GM12878 (cell line): ENCODE data around the gene TBC1D5. TPM values are rescaled to one million over a fixed set of nuclear protein-coding genes. Genes with fewer than 3 reads are reported as not detected.

Experiments used
- ATAC-seq: fragments of 200-7000 bp; cut with Tn5 transposase; 3 replicates; pipeline ENCODE4 v1.9.1; 2020; ENCODE audit warnings: mild to moderate bottlenecking, moderate library complexity
- BruUV-seq: library from RNA; stranded (reverse); fragments of 400-500 nt; replicated peaks from 2 replicates; lab custom pipeline; 2021; lab: Mats Ljungman, UMichigan
- CTCF ChIA-PET: fragments of 300-600 bp; sonication (Branson Sonifier 250); formaldehyde crosslinking; extraction: SDS; loops from one replicate; lab custom pipeline; 2021; ENCODE audit warnings: inconsistent platforms; lab: Yijun Ruan, JAX
- POLR2A ChIA-PET: fragments of 350-600 bp; formaldehyde crosslinking; extraction: SDS; loops from one replicate; lab custom pipeline; 2021; ENCODE audit warnings: inconsistent platforms; lab: Charles Lee
- RAD21 ChIA-PET: fragments of 300-600 bp; sonication (Branson Sonifier 250); formaldehyde crosslinking; loops from one replicate; lab custom pipeline; 2023; ENCODE audit warnings: antibody characterized with exemption; ENCODE audit not compliant: unreplicated experiment; lab: Charles Lee
- SMC1A ChIA-PET: fragments of 300-600 bp; sonication (Branson Sonifier 250); formaldehyde crosslinking; loops from one replicate; lab custom pipeline; 2023; ENCODE audit not compliant: unreplicated experiment, uncharacterized antibody; lab: Charles Lee
- DNase-seq: peaks from one replicate; pipeline ENCODE4 v3.0.0-alpha.2; 2011; ENCODE audit warnings: low read depth, low spot score
- FAIRE-seq: peaks from 3 replicates; lab custom pipeline; 2011; peaks lifted over from hg19 to GRCh38; lab: Jason Lieb, UNC
- H2AFZ ChIP-seq: 2 replicates; pipeline ENCODE4 v1.6.0; 2011; ENCODE audit warnings: low read depth, low read length, control low read depth; ENCODE audit not compliant: control insufficient read depth
- H3K27ac ChIP-seq: 2 replicates; pipeline ENCODE4 v1.5.1; 2011; ENCODE audit warnings: control low read depth; ENCODE audit not compliant: control insufficient read depth, insufficient read depth
- H3K27me3 ChIP-seq, 2 experiments: replicated peaks in 1 of 2; 2 replicates each; pipeline versions ENCODE4 v1.6.0 to v1.6.1; 2011; ENCODE audit warnings: low read length in 1 of 2; ENCODE audit not compliant: control insufficient read depth in 2 of 2, insufficient read depth in 2 of 2
- H3K36me3 ChIP-seq, 2 experiments: 2 replicates each; pipeline ENCODE4 v1.5.1; 2011; ENCODE audit warnings: low read length in 1 of 2; ENCODE audit not compliant: control insufficient read depth in 2 of 2, insufficient read depth in 2 of 2
- H3K4me1 ChIP-seq: 2 replicates; pipeline ENCODE4 v1.6.1; 2011; ENCODE audit warnings: mild to moderate bottlenecking, low read length, moderate library complexity, mixed read lengths; ENCODE audit not compliant: control insufficient read depth, insufficient read depth
- H3K4me2 ChIP-seq: 2 replicates; pipeline ENCODE4 v1.6.0; 2011; ENCODE audit warnings: control low read depth; ENCODE audit not compliant: control insufficient read depth, insufficient read depth
- H3K4me3 ChIP-seq: fragments of 200-600 bp; sonication (generic); 2 replicates; pipeline ENCODE4 v1.5.1; 2016
- H3K79me2 ChIP-seq: 2 replicates; pipeline ENCODE4 v1.6.0; 2011; ENCODE audit warnings: low read length; ENCODE audit not compliant: control insufficient read depth, insufficient read depth
- H3K9ac ChIP-seq: 2 replicates; pipeline ENCODE4 v1.8.0; 2011; ENCODE audit warnings: low read length, control low read depth, mixed read lengths; ENCODE audit not compliant: control insufficient read depth, insufficient read depth
- H3K9me3 ChIP-seq: replicated peaks from 3 replicates; pipeline ENCODE4 v1.5.1; 2011; ENCODE audit warnings: mild to moderate bottlenecking, low read length; ENCODE audit not compliant: control insufficient read depth, insufficient read depth
- H4K20me1 ChIP-seq: 2 replicates; pipeline ENCODE4 v1.6.0; 2011; ENCODE audit not compliant: control insufficient read depth, insufficient read depth
- BCL3 ChIP-seq: IDR thresholded peaks from 2 replicates; pipeline ENCODE4 v1.6.1; 2011; ENCODE audit warnings: borderline replicate concordance, low read depth, mild to moderate bottlenecking, moderate library complexity, low read length; ENCODE audit not compliant: insufficient read depth, poor library complexity, severe bottlenecking
- CREM ChIP-seq: IDR thresholded peaks from 2 replicates; pipeline ENCODE4 v1.6.1; 2014; ENCODE audit warnings: antibody characterized with exemption, low read depth
- E2F4 ChIP-seq: IDR thresholded peaks from 2 replicates; pipeline ENCODE4 v1.6.1; 2012; ENCODE audit warnings: low read depth, low read length, improper control_type of control experiment
- E4F1 ChIP-seq: fragments of 450-650 bp; IDR thresholded peaks from 2 replicates; pipeline ENCODE4 v1.6.1; 2018; ENCODE audit warnings: borderline replicate concordance, mild to moderate bottlenecking; ENCODE audit not compliant: partially characterized antibody
- ETV6 ChIP-seq, 2 experiments: fragments of 450-650 bp in 1 of 2; IDR thresholded peaks in 1 of 2; conservative IDR thresholded peaks in 1 of 2; 2 replicates each; pipeline ENCODE4 v1.6.1; 2014; ENCODE audit warnings: antibody characterized with exemption in 1 of 2, borderline replicate concordance in 1 of 2, low read depth in 1 of 2, mild to moderate bottlenecking in 1 of 2, moderate library complexity in 1 of 2
- FOXK2 ChIP-seq: fragments of 450-650 bp; IDR thresholded peaks from 2 replicates; pipeline ENCODE4 v1.6.1; 2017; ENCODE audit warnings: mild to moderate bottlenecking, moderate library complexity
- HDAC2 ChIP-seq: fragments of 200-600 bp; sonication (generic); IDR thresholded peaks from 2 replicates; pipeline ENCODE4 v1.6.1; 2017
- HSF1 ChIP-seq: fragments of 150-350 bp; IDR thresholded peaks from 2 replicates; pipeline ENCODE4 v1.6.1; 2014; ENCODE audit warnings: mild to moderate bottlenecking, low read depth, low read length
- KDM1A ChIP-seq: fragments of 200-600 bp; sonication (generic); IDR thresholded peaks from 2 replicates; pipeline ENCODE4 v1.6.1; 2016; ENCODE audit warnings: borderline replicate concordance
- PRDM15 ChIP-seq: fragments of 450-650 bp; formaldehyde crosslinking; IDR thresholded peaks from 2 replicates; pipeline ENCODE4 v1.4.0; 2020; ENCODE audit warnings: mild to moderate bottlenecking, moderate library complexity
- TCF3 ChIP-seq: IDR thresholded peaks from 2 replicates; pipeline ENCODE4 v1.6.1; 2012; ENCODE audit warnings: low read depth, mild to moderate bottlenecking, low read length, borderline replicate concordance; ENCODE audit not compliant: insufficient read depth
- in situ Hi-C: fragments of 300-500 bp; cut with MboI; formaldehyde crosslinking; loops from 9 replicates; pipeline ENCODE4 v1.14.3; 2018; ENCODE audit warnings: mixed read lengths
- intact Hi-C: fragments of 100-400 bp; cut with micrococcal nuclease; formaldehyde crosslinking; loops from one replicate; pipeline ENCODE4 v1.14.2; 2022; ENCODE audit not compliant: unreplicated experiment
- polyA plus RNA-seq, 11 experiments: library from polyadenylated mRNA; depleted of rRNA in 4 of 11; unstranded in 6 of 11; stranded (reverse) in 5 of 11; fragments of >200 nt; fragmentation: Nextera tagmentation in 4 of 11; fragmentation: Illumina TruSeq in 1 of 11; extraction: Ambion mirVana in 4 of 11; extraction: Trizol in 1 of 11; gene quantifications; 1 replicate in 1 of 11; 2 replicates in 10 of 11; pipeline versions ENCODE4 v1.2.1 to v1.2.3, GENCODE V29; 2011 to 2016; ENCODE audit warnings: inconsistent platforms in 2 of 11, missing spikeins in 2 of 11, low read depth in 1 of 11
- total RNA-seq, 4 experiments: library from RNA; depleted of rRNA in 3 of 4; stranded (reverse); fragments of >200 nt in 3 of 4; fragmentation: Illumina TruSeq in 1 of 4; extraction: Trizol in 1 of 4; gene quantifications; 2 replicates each; pipeline versions ENCODE4 v1.2.1 to v1.2.3, GENCODE V29; 2013 to 2021

TBC1D5 gene
- total and polyA plus RNA-seq, 10 of the 15 experiments (the other 5 are each of a cell fraction or from before 2014, with no cell fraction given): 5.5 to 61.0 (median 43.8) TPM

- TF ChIP-seq PRDM15 (CRISPR knock-in tag) (no peak), KDM1A (no peak), HDAC2 (no peak)
Measured at GRCh38 chr3:17553080-17553479, 189.4 kb downstream of the TBC1D5 start (continued).

- Histone ChIP-seq H3K27me3 (no peaks in the 10 kb centered on the region), H3K79me2 (no peaks in the 10 kb centered on the region), H3K4me2 (no peak overlapping the region), H3K4me1 (no peaks in the 10 kb centered on the region), H3K4me3 (no peak overlapping the region), H3K27ac (no peak overlapping the region), H3K36me3 (no peaks in the 10 kb centered on the region; a peak in 1 of 4 replicates), H3K9me3 (no peaks in the 10 kb centered on the region), H4K20me1 (no peaks in the 10 kb centered on the region), H2AFZ (no peak overlapping the region), H3K9ac (no peak overlapping the region)
- ChIA-PET RAD21 (interaction anchor here (1.0 to 2.6 kb wide), 2 partner anchors 190 to 289 kb away, joined by 4 to 24 read pairs; partner anchors contain the start of gene TBC1D5), CTCF (interaction anchor here (1.0 to 3.3 kb wide), 8 partner anchors 9 to 290 kb away, joined by 3 to 22 read pairs (median 4); no protein-coding TSS in a partner anchor), SMC1A (interaction anchor here (0.7 to 1.9 kb wide), 5 partner anchors 9 to 289 kb away, joined by 3 to 12 read pairs (median 5); no protein-coding TSS in a partner anchor), POLR2A (interaction anchor here (0.5 to 1.3 kb wide), 3 partner anchors 9 to 916 kb away, joined by 3 to 5 read pairs (median 3); no protein-coding TSS in a partner anchor)
- ATAC-seq: no peak; the same call in 2 of the 3 replicates
- no TSS peak for BruUV-seq
- no peak for DNase-seq
- in situ Hi-C loops (no loop called here), intact Hi-C loops (loop anchor here (5.0 kb wide), 1 partner anchor 290 kb away; no protein-coding TSS in a partner anchor)
- FAIRE-seq: no peak
- TF ChIP-seq BCL3 (no peak), FOXK2 (no peak), E2F4 (no peak), HSF1 (no peak), E4F1 (no peak), ETV6 (conservative IDR thresholded peaks at IDR 0.05 in 1 of 2, IDR thresholded peaks at IDR 0.05 in 1 of 2; ENCODE audit: borderline replicate concordance in 1 of 2, low read depth in 1 of 2) (no peak), CREM (no peak), TCF3 (no peak)
Measured at GRCh38 chr3:17552351-17552750, 190.1 kb downstream of the TBC1D5 start.
